ENCODE data around the gene TNS1. TPM values are rescaled to one million over a fixed set of nuclear protein-coding genes. Genes with fewer than 3 reads are reported as not detected.

Gene TNS1
- total and polyA plus RNA-seq, 9 of the 15 experiments (the other 6 are each of a cell fraction or from before 2014, with no cell fraction given): 0.13 to 2.7 (median 0.77) TPM

DNA sequence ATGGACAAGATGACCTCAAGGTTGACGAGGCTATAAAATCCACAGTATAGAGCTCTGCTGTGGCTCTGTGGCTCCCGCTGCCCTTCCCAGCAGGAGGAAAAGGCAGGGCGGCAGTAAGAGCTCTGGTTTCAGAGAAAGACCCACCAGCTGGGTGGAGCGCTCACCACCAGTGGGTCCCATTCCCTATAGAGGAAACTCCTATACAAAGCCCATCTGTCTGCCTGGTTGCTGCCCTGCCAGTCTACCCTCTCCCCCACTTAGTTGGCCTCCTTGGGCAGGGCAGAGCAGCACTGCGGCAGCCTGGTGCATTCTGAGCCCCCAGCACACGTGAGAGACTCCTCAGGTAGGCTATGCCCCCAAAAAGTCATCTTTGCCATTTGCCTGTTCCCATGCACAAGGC is 26.5 kb downstream of the TNS1 start:
- H3K9ac ChIP-seq (ENCODE audit: insufficient read depth in 1 of 2, low read depth in 2 of 2, low read length in 2 of 2): no peak overlapping the region
- H3K4me2 ChIP-seq (ENCODE audit: insufficient read depth, low read length): no peak overlapping the region
- no peak for FAIRE-seq
- H3K36me3 ChIP-seq (ENCODE audit: control insufficient read depth, insufficient read depth, low read length): no peaks in the 10 kb centered on the region
- H2AFZ ChIP-seq (ENCODE audit: low read depth, low read length): no peak overlapping the region
- ChIA-PET CTCF (ENCODE audit: low intra/inter-chr PET ratio) (no interaction called here), POLR2A (interaction anchor here (0.6 kb wide), 1 partner anchor 94 kb away, joined by 8 read pairs; no protein-coding TSS in a partner anchor)
- no peaks in the 10 kb centered on the region for H3K4me1 ChIP-seq (replicated peaks in 1 of 2; ENCODE audit: control insufficient read depth in 2 of 2, insufficient read depth in 2 of 2, low read length in 2 of 2)
- no peaks in the 10 kb centered on the region for H3K9me3 ChIP-seq (replicated peaks; ENCODE audit: control insufficient read depth, insufficient read depth, low read depth, low read length)
- in situ Hi-C loops (cut with MboI) (no loop called here), intact Hi-C loops (cut with micrococcal nuclease) (no loop called here)
- TF ChIP-seq SFPQ (IDR thresholded peaks at IDR 0.05; ENCODE audit: low read depth, low read length) (no peak), SRSF9 (IDR thresholded peaks at IDR 0.05; ENCODE audit: borderline replicate concordance, low read depth, low read length) (no peak), SP1 (CRISPR knock-in tag; IDR thresholded peaks at IDR 0.05) (no peak), HNRNPLL (IDR thresholded peaks at IDR 0.05; ENCODE audit: low read depth, low read length, poor library complexity, severe bottlenecking) (no peak), ZNF778 (CRISPR knock-in tag; IDR thresholded peaks at IDR 0.05) (no peak), ZNF830 (CRISPR knock-in tag; IDR thresholded peaks at IDR 0.05) (no peak), KAT7 (CRISPR knock-in tag; IDR thresholded peaks at IDR 0.05; ENCODE audit: borderline replicate concordance) (no peak), HDAC1 (IDR thresholded peaks at IDR 0.05) (no peak), ZMIZ1 (IDR thresholded peaks at IDR 0.05; ENCODE audit: low read depth in 2 of 2, low read length in 2 of 2) (no peak), NBN (IDR thresholded peaks at IDR 0.05; ENCODE audit: low read depth) (no peak)
- TF ChIP-seq, protein P1, sequence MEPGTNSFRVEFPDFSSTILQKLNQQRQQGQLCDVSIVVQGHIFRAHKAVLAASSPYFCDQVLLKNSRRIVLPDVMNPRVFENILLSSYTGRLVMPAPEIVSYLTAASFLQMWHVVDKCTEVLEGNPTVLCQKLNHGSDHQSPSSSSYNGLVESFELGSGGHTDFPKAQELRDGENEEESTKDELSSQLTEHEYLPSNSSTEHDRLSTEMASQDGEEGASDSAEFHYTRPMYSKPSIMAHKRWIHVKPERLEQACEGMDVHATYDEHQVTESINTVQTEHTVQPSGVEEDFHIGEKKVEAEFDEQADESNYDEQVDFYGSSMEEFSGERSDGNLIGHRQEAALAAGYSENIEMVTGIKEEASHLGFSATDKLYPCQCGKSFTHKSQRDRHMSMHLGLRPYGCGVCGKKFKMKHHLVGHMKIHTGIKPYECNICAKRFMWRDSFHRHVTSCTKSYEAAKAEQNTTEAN (CRISPR knock-in tag; IDR thresholded peaks at IDR 0.05): no peak
- TF ChIP-seq, protein P2, sequence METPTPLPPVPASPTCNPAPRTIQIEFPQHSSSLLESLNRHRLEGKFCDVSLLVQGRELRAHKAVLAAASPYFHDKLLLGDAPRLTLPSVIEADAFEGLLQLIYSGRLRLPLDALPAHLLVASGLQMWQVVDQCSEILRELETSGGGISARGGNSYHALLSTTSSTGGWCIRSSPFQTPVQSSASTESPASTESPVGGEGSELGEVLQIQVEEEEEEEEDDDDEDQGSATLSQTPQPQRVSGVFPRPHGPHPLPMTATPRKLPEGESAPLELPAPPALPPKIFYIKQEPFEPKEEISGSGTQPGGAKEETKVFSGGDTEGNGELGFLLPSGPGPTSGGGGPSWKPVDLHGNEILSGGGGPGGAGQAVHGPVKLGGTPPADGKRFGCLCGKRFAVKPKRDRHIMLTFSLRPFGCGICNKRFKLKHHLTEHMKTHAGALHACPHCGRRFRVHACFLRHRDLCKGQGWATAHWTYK (CRISPR knock-in tag; IDR thresholded peaks at IDR 0.05): no peak
- WGBS (ENCODE audit: insufficient coverage, low coverage, missing lambda C conversion rate): 0% methylated on average over 4 of the region's 6 CpGs
- no peak for DNase-seq (ENCODE audit: extremely low read depth in 1 of 4, low spot score in 3 of 4)
- H3K9me1 ChIP-seq (ENCODE audit: control insufficient read depth, insufficient read depth, low read length): no peaks in the 10 kb centered on the region
- H3K27ac ChIP-seq (ENCODE audit: extremely low read depth, low read depth, low read length): no peak overlapping the region
- no peak overlapping the region for H3K4me3 ChIP-seq
- peaks cover 0 to 32% of the 10 kb centered on the region in 2 experiments; a peak in 2 of 5 replicates for H3K27me3 ChIP-seq (ENCODE audit: control insufficient read depth in 2 of 2, insufficient read depth in 2 of 2, low read length in 2 of 2)
- BruUV-seq (replicated peaks): no TSS peak
- ATAC-seq: no peak
- no peaks in the 10 kb centered on the region for H4K20me1 ChIP-seq (replicated peaks; ENCODE audit: control insufficient read depth, insufficient read depth, low read length)
- no peaks in the 10 kb centered on the region for H3K79me2 ChIP-seq (ENCODE audit: control insufficient read depth, insufficient read depth, low read length)

Measured in K562 (cell line).